Subcutaneous adipose tissue (tissue), 4 donors: Measurements from ENCODE around the gene NDUFA9. TPM values are rescaled to one million over a fixed set of nuclear protein-coding genes. Genes with fewer than 3 reads are reported as not detected.

Source experiments
- CTCF ChIP-seq: fragments of 450-650 bp; IDR thresholded peaks from one replicate; pipeline ENCODE4 v1.5.1; 2016; ENCODE audit warnings: low read depth, mild to moderate bottlenecking, control low read depth, antibody characterized with exemption, moderate library complexity
- total RNA-seq, 4 donors: library from RNA; depleted of rRNA; stranded (reverse); fragments of >200 nt; gene quantifications; one replicate each; pipeline ENCODE4 v1.1.0, GENCODE V29; 2016

NDUFA9 gene
- 10 to 100 TPM; 14.8 to 34.4 (median 24.3) TPM for total RNA-seq

GRCh38 chr12:4648501-4649357, at the start of gene NDUFA9, which contains the start of gene AKAP3:
TSS of gene NDUFA9 (plus strand) at chr12:4649114. CDS start at chr12:4649127, 13 bp downstream.
TSS of gene AKAP3 (minus strand) at chr12:4649051. CDS start at chr12:4638196, 10,855 bp downstream.
- no peak for TF ChIP-seq CTCF

- no peak for TF ChIP-seq CTCF
These were observed 45.5 kb upstream of the NDUFA9 start for GRCh38 chr12:4603421-4603820.

- TF ChIP-seq CTCF: no peak
These were observed 45.0 kb upstream of the NDUFA9 start for GRCh38 chr12:4603946-4604345.

- TF ChIP-seq CTCF: no peak
These were observed 44.2 kb upstream of the NDUFA9 start for GRCh38 chr12:4604684-4605193.

GRCh38 chr12:4607056-4607455, 41.9 kb upstream of the NDUFA9 start:
- no peak for TF ChIP-seq CTCF

GRCh38 chr12:4609071-4609470, 39.8 kb upstream of the NDUFA9 start:
- TF ChIP-seq CTCF: no peak

GRCh38 chr12:4610481-4610880, 38.4 kb upstream of the NDUFA9 start:
- TF ChIP-seq CTCF: no peak
